ENCODE results near the gene PTOV1.

PTOV1 gene

GRCh38 chr19:49896863-49897621 is 46.1 kb downstream of the PTOV1 start, which contains the start of gene IL4I1:
IL4I1 (minus strand) TSS chr19:49896887; CDS start chr19:49896160, 727 bp downstream.
- peak; percentile 98 for FAIRE-seq
- TF ChIP-seq SPI1 (IDR thresholded peaks at IDR 0.05; ENCODE audit: low read depth, low read length), result peak; percentile 78
- no peak for TF ChIP-seq POU2F2 (IDR thresholded peaks at IDR 0.05; ENCODE audit: low read depth, low read length)
- TF ChIP-seq POLR2AphosphoS5 (IDR thresholded peaks at IDR 0.05; ENCODE audit: low read depth, low read length), result peak; percentile 48; the same call in 1 of the 2 replicates
- peak; percentile 70 for DNase-seq (ENCODE audit: insufficient read length, low spot score)

GRCh38 chr19:49904136-49904535 is 53.2 kb downstream of the PTOV1 start:
- FAIRE-seq (no peak), DNase-seq (ENCODE audit: insufficient read length, low spot score) (no peak)
- TF ChIP-seq SPI1 (IDR thresholded peaks at IDR 0.05; ENCODE audit: low read depth, low read length) (no peak), POLR2A (IDR thresholded peaks at IDR 0.05; ENCODE audit: low read depth, low read length) (no peak), TAF1 (IDR thresholded peaks at IDR 0.05; ENCODE audit: low read depth, low read length) (no peak), POU2F2 (IDR thresholded peaks at IDR 0.05; ENCODE audit: low read depth, low read length) (no peak), POLR2AphosphoS5 (IDR thresholded peaks at IDR 0.05; ENCODE audit: low read depth, low read length) (no peak), PAX5 (IDR thresholded peaks at IDR 0.05; ENCODE audit: insufficient read depth, low read length, severe bottlenecking) (no peak)

DNA sequence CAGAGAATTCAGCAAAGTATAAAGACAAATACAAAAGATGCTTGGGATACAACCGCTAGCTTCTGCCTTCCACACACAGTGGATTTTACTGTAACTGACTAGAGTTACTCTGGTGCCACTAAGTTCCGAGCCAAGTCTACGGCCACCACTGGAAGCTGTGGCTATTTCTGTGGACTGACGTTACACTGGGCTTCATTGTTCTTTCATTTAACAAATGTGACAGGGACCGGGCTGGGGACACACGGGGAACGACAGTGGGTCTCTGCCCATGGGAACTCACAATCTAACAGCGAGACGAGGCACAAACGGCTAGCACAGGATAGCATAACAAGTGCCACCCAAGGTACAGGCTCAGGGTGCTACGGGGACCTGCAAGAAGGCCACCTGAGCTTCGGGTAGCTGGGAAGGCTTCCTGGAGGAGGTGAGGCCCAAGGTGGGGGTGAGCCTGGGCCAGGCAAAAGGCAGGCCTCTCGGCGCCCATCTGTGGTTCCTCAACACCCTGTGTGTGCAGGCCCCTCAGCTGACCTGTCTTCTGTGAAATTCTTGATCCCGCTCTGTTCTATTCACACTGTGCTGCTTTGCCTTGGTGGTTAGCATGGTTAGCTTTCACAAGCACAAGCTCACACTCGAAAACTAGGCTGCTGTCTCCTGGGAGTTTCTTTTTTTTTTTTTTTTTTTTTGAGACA is 56.1 kb downstream of the PTOV1 start:
- no peak for FAIRE-seq
- TF ChIP-seq TAF1 (IDR thresholded peaks at IDR 0.05; ENCODE audit: low read depth, low read length) (no peak), POLR2AphosphoS5 (IDR thresholded peaks at IDR 0.05; ENCODE audit: low read depth, low read length) (no peak), SPI1 (IDR thresholded peaks at IDR 0.05; ENCODE audit: low read depth, low read length) (no peak), POU2F2 (IDR thresholded peaks at IDR 0.05; ENCODE audit: low read depth, low read length) (no peak), PAX5 (IDR thresholded peaks at IDR 0.05; ENCODE audit: insufficient read depth, low read length, severe bottlenecking) (no peak), POLR2A (IDR thresholded peaks at IDR 0.05; ENCODE audit: low read depth, low read length) (no peak)
- no peak for DNase-seq (ENCODE audit: insufficient read length, low spot score)

DNA sequence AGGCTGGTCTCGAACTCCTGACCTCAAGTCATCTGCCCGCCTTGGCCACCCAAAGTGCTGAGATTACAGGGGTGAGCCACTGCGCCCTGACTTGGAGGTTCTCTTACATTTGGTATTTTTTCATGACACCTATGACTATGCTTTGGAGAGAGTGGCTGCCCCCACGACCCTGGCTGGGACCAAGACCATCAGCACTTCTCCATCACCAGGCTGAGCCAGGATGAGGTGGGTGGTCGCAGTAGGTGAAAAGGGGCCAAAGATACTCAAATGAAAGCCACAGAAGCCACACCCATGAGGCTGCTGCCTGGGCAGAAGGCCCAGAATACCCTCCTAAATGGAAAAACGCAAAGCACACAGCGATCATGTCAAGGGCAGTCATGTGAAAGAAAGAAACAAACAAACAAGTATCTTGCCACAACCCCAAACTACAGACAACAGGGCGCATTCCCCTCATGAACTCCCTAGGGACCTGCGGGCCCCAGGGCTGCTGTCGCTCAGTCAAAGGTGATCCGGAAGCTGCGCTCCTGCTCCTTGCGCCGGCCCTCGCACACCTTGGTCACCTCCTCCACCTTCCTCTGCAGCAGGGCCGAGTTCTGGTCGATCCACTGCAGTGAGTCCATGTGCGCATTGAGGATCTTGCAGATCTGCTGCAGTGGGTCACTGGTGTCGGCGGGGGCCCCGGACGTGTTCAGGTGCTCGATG is 56.9 kb downstream of the PTOV1 start:
- DNase-seq (ENCODE audit: insufficient read length, low spot score) (no peak), FAIRE-seq (no peak)
- TF ChIP-seq POLR2AphosphoS5 (IDR thresholded peaks at IDR 0.05; ENCODE audit: low read depth, low read length) (no peak), TAF1 (IDR thresholded peaks at IDR 0.05; ENCODE audit: low read depth, low read length) (no peak), POU2F2 (IDR thresholded peaks at IDR 0.05; ENCODE audit: low read depth, low read length) (no peak), PAX5 (IDR thresholded peaks at IDR 0.05; ENCODE audit: insufficient read depth, low read length, severe bottlenecking) (no peak), POLR2A (IDR thresholded peaks at IDR 0.05; ENCODE audit: low read depth, low read length) (no peak), SPI1 (IDR thresholded peaks at IDR 0.05; ENCODE audit: low read depth, low read length) (no peak)

- DNase-seq (ENCODE audit: insufficient read length, low spot score) (no peak), FAIRE-seq (no peak)
- TF ChIP-seq POLR2A (IDR thresholded peaks at IDR 0.05; ENCODE audit: low read depth, low read length), result no peak
- TF ChIP-seq SPI1 (IDR thresholded peaks at IDR 0.05; ENCODE audit: low read depth, low read length), result no peak
- no peak for TF ChIP-seq POLR2AphosphoS5 (IDR thresholded peaks at IDR 0.05; ENCODE audit: low read depth, low read length)
- TF ChIP-seq POU2F2 (IDR thresholded peaks at IDR 0.05; ENCODE audit: low read depth, low read length), result no peak
Measured at GRCh38 chr19:49908480-49909420, 57.8 kb downstream of the PTOV1 start.

- no peak for FAIRE-seq
- DNase-seq (ENCODE audit: insufficient read length, low spot score), result no peak
Measured at GRCh38 chr19:49910179-49910578, 59.2 kb downstream of the PTOV1 start.

More at GRCh38 chr19:49910179-49910578, 59.2 kb downstream of the PTOV1 start:
- no peak for TF ChIP-seq PAX5 (IDR thresholded peaks at IDR 0.05; ENCODE audit: insufficient read depth, low read length, severe bottlenecking)
- no peak for TF ChIP-seq POU2F2 (IDR thresholded peaks at IDR 0.05; ENCODE audit: low read depth, low read length)
- no peak for TF ChIP-seq POLR2AphosphoS5 (IDR thresholded peaks at IDR 0.05; ENCODE audit: low read depth, low read length)
- no peak for TF ChIP-seq SPI1 (IDR thresholded peaks at IDR 0.05; ENCODE audit: low read depth, low read length)
- no peak for TF ChIP-seq TAF1 (IDR thresholded peaks at IDR 0.05; ENCODE audit: low read depth, low read length)
- no peak; the same call in 1 of the 2 replicates for TF ChIP-seq POLR2A (IDR thresholded peaks at IDR 0.05; ENCODE audit: low read depth, low read length)

Data from GM12891 (cell line).